Measurements from ENCODE around the gene COX10.

The COX10 gene

GRCh38 chr17:14072881-14073280, 3.6 kb downstream of the COX10 start:
- no peak for DNase-seq

GRCh38 chr17:14078027-14078426, 8.7 kb downstream of the COX10 start:
- DNase-seq = no peak

- DNase-seq = no peak
Measured at GRCh38 chr17:14080847-14081251, 11.5 kb downstream of the COX10 start.

- DNase-seq = no peak
Measured at GRCh38 chr17:14082848-14083247, 13.5 kb downstream of the COX10 start.

- no peak for DNase-seq
Measured at GRCh38 chr17:14084955-14085354, 15.7 kb downstream of the COX10 start.

- DNase-seq = no peak
Measured at GRCh38 chr17:14086189-14086588, 16.9 kb downstream of the COX10 start.

GRCh38 chr17:14089179-14089578, 19.9 kb downstream of the COX10 start:
- DNase-seq = no peak

- no peak for DNase-seq
Measured at GRCh38 chr17:14091367-14091766, 22.1 kb downstream of the COX10 start.

- DNase-seq = no peak
Measured at GRCh38 chr17:14092808-14093207, 23.5 kb downstream of the COX10 start.

- DNase-seq = no peak
Measured at GRCh38 chr17:14094676-14095601, 25.6 kb downstream of the COX10 start.

- no peak for DNase-seq
Measured at GRCh38 chr17:14095631-14096030, 26.3 kb downstream of the COX10 start.

- DNase-seq = no peak
Measured at GRCh38 chr17:14098246-14098645, 28.9 kb downstream of the COX10 start.

GRCh38 chr17:14101976-14102375, 32.7 kb downstream of the COX10 start:
- DNase-seq = no peak

- DNase-seq = no peak
Measured at GRCh38 chr17:14103836-14104235, 34.5 kb downstream of the COX10 start.

GRCh38 chr17:14104734-14105133, 35.4 kb downstream of the COX10 start:
- no peak for DNase-seq

- DNase-seq = no peak
Measured at GRCh38 chr17:14107889-14108288, 38.6 kb downstream of the COX10 start.

- no peak for DNase-seq
Measured at GRCh38 chr17:14112407-14112806, 43.1 kb downstream of the COX10 start.

- no peak for DNase-seq
Measured at GRCh38 chr17:14113137-14113536, 43.8 kb downstream of the COX10 start.

- no peak for DNase-seq
Measured at GRCh38 chr17:14116263-14117024, 47.1 kb downstream of the COX10 start.

GRCh38 chr17:14118951-14119350, 49.6 kb downstream of the COX10 start:
- no peak for DNase-seq

GRCh38 chr17:14119546-14119945, 50.2 kb downstream of the COX10 start:
- no peak for DNase-seq

GRCh38 chr17:14121952-14122351, 52.6 kb downstream of the COX10 start:
- DNase-seq = no peak

- no peak for DNase-seq
Measured at GRCh38 chr17:14123619-14124278, 54.4 kb downstream of the COX10 start.

- DNase-seq = no peak
Measured at GRCh38 chr17:14124854-14125253, 55.5 kb downstream of the COX10 start.
